AG04450 (cell line): Measurements from ENCODE around the gene NT5DC3. TPM values are rescaled to one million over a fixed set of nuclear protein-coding genes. Genes with fewer than 3 reads are reported as not detected.

ENCODE experiments used
- CTCF ChIA-PET: fragments of 300-600, 350-600 bp; formaldehyde crosslinking; extraction: SDS; loops from one replicate; lab custom pipeline; 2022; ENCODE audit warnings: antibody characterized with exemption, inconsistent platforms; lab: Charles Lee
- POLR2A ChIA-PET: fragments of 350-600 bp; formaldehyde crosslinking; extraction: SDS; loops from one replicate; lab custom pipeline; 2021; ENCODE audit warnings: antibody characterized with exemption, inconsistent platforms; lab: Yijun Ruan, JAX
- DNase-seq: peaks from one replicate; pipeline ENCODE4 v3.0.0-alpha.2; 2011; ENCODE audit warnings: low read depth, low spot score
- H3K27ac ChIP-seq: one replicate; pipeline ENCODE4 v1.5.1; 2012; ENCODE audit warnings: low read depth, low read length, control low read depth
- H3K27me3 ChIP-seq: one replicate; pipeline ENCODE4 v1.6.0; 2012; ENCODE audit warnings: low read length; ENCODE audit not compliant: control insufficient read depth, insufficient read depth
- H3K4me3 ChIP-seq: 2 replicates; pipeline ENCODE4 v1.5.1; 2011; ENCODE audit warnings: mild to moderate bottlenecking, low read depth, low read length, control low read depth
- H3K9me3 ChIP-seq: 2 replicates; pipeline ENCODE4 v1.5.1; 2012; ENCODE audit warnings: low read length; ENCODE audit not compliant: control insufficient read depth, insufficient read depth
- CTCF ChIP-seq: IDR thresholded peaks from 2 replicates; pipeline ENCODE4 v1.5.1; 2011; ENCODE audit warnings: low read depth, low read length, control low read depth, inconsistent platforms
- polyA plus RNA-seq: library from polyadenylated mRNA; depleted of rRNA; stranded (reverse); fragments of >200 nt; gene quantifications from 2 replicates; pipeline ENCODE4 v1.2.3, GENCODE V29; 2011

Gene NT5DC3
- polyA plus RNA-seq, 1 experiment: 2.8 TPM

DNA sequence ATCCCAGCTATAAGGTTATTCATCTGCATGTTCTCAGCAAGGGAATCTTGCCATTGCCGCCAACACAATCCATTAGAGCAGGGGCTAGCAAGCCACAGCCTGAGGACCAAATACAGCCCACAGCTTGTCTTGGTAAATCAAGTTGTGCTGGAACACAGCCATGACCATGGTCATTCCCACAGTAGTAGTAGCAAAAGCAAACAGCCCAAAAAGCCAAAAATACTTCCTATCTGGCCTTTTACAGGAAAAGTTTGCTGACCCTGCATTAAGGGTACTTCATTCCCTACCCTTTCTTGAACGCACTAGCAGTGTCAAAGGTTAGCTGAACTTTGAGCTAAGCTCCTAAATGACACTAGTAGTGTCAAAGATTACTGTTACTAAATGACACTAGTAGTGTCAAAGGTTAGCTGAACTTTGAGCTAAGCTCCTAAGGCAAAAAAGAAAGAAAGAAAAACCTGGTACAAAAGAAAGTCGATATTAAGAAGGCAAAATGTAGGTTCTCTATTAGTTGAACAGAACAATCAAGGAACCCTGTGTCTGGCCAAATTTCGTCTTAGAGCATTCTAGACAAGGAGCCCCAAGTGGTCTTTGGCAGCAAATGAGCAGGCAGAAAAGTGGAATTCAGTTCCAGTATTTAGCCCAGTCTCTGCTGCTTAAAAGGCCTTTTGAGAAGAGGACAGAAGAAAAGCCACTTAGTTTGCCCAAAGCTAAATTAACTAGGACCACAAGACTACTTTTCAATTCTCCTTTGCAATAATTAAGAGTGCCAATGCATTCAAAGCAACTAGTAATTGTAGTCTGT is 67.7 kb downstream of the NT5DC3 start:
- ChIA-PET CTCF (interaction anchor here (1.1 to 9.4 kb wide), 3 partner anchors 86 to 104 kb away, joined by 5 to 242 read pairs (median 12); no protein-coding TSS in a partner anchor), POLR2A (interaction anchor here (0.6 kb wide), 1 partner anchor 332 kb away, joined by 5 read pairs; no protein-coding TSS in a partner anchor)
- Histone ChIP-seq H3K27me3 (no peaks in the 10 kb centered on the region), H3K27ac (no peak overlapping the region), H3K9me3 (no peaks in the 10 kb centered on the region; the same call in 1 of the 2 replicates), H3K4me3 (no peak overlapping the region)
- DNase-seq: no peak
- no peak for TF ChIP-seq CTCF

GRCh38 chr12:103772367-103773108 is 68.5 kb downstream of the NT5DC3 start:
- ChIA-PET CTCF (interaction anchor here (0.8 to 9.4 kb wide), 7 partner anchors 23 to 166 kb away, joined by 4 to 242 read pairs (median 10); no protein-coding TSS in a partner anchor), POLR2A (interaction anchor here (0.6 kb wide), 1 partner anchor 333 kb away, joined by 5 read pairs; no protein-coding TSS in a partner anchor)
- no peak overlapping the region for H3K27ac ChIP-seq
- TF ChIP-seq CTCF: no peak
- H3K9me3 ChIP-seq: no peaks in the 10 kb centered on the region
- no peak overlapping the region for H3K4me3 ChIP-seq
- H3K27me3 ChIP-seq: no peaks in the 10 kb centered on the region
- no peak for DNase-seq

DNA sequence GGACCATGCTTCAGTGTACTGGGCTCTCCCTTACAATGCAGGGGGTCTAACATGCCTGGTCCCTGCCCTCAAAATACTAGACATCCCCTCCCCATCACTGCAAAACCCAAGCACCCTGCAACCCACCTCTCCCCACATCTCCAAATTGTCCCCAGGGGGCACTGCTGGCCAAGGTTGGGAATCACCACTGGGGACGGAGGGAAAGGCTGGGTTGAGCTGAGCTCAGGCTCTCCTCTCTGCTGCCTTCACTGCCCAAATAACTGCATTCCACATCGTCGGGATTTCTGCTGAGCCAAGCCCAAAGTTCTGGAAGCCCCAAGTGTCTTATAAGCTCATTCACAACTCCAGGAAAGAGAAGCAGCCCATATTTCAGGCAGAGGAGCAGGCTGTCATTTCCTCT is 69.6 kb downstream of the NT5DC3 start:
- TF ChIP-seq CTCF: peak; percentile 81
- Histone ChIP-seq H3K9me3 (no peaks in the 10 kb centered on the region), H3K27me3 (no peaks in the 10 kb centered on the region), H3K4me3 (no peak overlapping the region), H3K27ac (no peak overlapping the region)
- no peak for DNase-seq
- POLR2A ChIA-PET: interaction anchor here (0.5 to 0.7 kb wide), 2 partner anchors 99 to 168 kb away, joined by 3 read pairs; no protein-coding TSS in a partner anchor
- CTCF ChIA-PET: interaction anchor here (0.6 to 9.4 kb wide), 26 partner anchors 9 to 338 kb away, joined by 3 to 242 read pairs (median 4); no protein-coding TSS in a partner anchor

GRCh38 chr12:103769240-103769945 is 71.6 kb downstream of the NT5DC3 start:
- Histone ChIP-seq H3K9me3 (no peaks in the 10 kb centered on the region), H3K27me3 (no peaks in the 10 kb centered on the region), H3K4me3 (no peak overlapping the region), H3K27ac (no peak overlapping the region)
- ChIA-PET POLR2A (no interaction called here), CTCF (interaction anchor here (1.1 to 9.4 kb wide), 5 partner anchors 36 to 340 kb away, joined by 3 to 242 read pairs (median 4); no protein-coding TSS in a partner anchor)
- no peak for TF ChIP-seq CTCF
- DNase-seq: no peak
